ENCODE measurements around the gene MEGF11. TPM values are rescaled to one million over a fixed set of nuclear protein-coding genes. Genes with fewer than 3 reads are reported as not detected.

MEGF11 gene
- total RNA-seq, 1 donor from 2014 or later = not detected

- intact Hi-C loops (cut with DNase I) = loop anchor here (10.0 kb wide), 1 partner anchor 271 kb away; no protein-coding TSS in a partner anchor
- peak; percentile 61 for DNase-seq (ENCODE audit: low spot score)
Measured at GRCh38 chr15:66186049-66186825, 67.3 kb downstream of the MEGF11 start.

GRCh38 chr15:66184936-66185790 is 68.4 kb downstream of the MEGF11 start:
- intact Hi-C loops (cut with DNase I) = loop anchor here (10.0 kb wide), 1 partner anchor 270 kb away; no protein-coding TSS in a partner anchor
- peak; percentile 38 for DNase-seq (ENCODE audit: low spot score)

GRCh38 chr15:66184492-66184891 is 69.1 kb downstream of the MEGF11 start:
- no peak for DNase-seq (ENCODE audit: low spot score)
- intact Hi-C loops (cut with DNase I) = loop anchor here (10.0 kb wide), 1 partner anchor 270 kb away; no protein-coding TSS in a partner anchor

GRCh38 chr15:66180531-66181097 is 72.9 kb downstream of the MEGF11 start:
- intact Hi-C loops (cut with DNase I) = loop anchor here (10.0 kb wide), 1 partner anchor 266 kb away; no protein-coding TSS in a partner anchor
- no peak for DNase-seq (ENCODE audit: low spot score)

GRCh38 chr15:66178531-66178910 is 75.0 kb downstream of the MEGF11 start:
- DNase-seq (ENCODE audit: low spot score) = no peak
- intact Hi-C loops (cut with DNase I) = no loop called here

GRCh38 chr15:66172324-66172980 is 81.1 kb downstream of the MEGF11 start:
- intact Hi-C loops (cut with DNase I) = no loop called here

GRCh38 chr15:66171841-66172240 is 81.7 kb downstream of the MEGF11 start:
- intact Hi-C loops (cut with DNase I) = no loop called here
- no peak for DNase-seq (ENCODE audit: low spot score)

More at GRCh38 chr15:66172324-66172980, 81.1 kb downstream of the MEGF11 start:
- DNase-seq (ENCODE audit: low spot score) = no peak

- DNase-seq (ENCODE audit: low spot score) = no peak
- intact Hi-C loops (cut with DNase I) = no loop called here
Measured at GRCh38 chr15:66170716-66171115, 82.8 kb downstream of the MEGF11 start.

- intact Hi-C loops (cut with DNase I) = no loop called here
- DNase-seq (ENCODE audit: low spot score) = no peak
Measured at GRCh38 chr15:66170042-66170441, 83.5 kb downstream of the MEGF11 start.

- DNase-seq (ENCODE audit: low spot score) = no peak
- intact Hi-C loops (cut with DNase I) = no loop called here
Measured at GRCh38 chr15:66169625-66170024, 83.9 kb downstream of the MEGF11 start.

GRCh38 chr15:66169023-66169422 is 84.5 kb downstream of the MEGF11 start:
- intact Hi-C loops (cut with DNase I) = no loop called here
- no peak for DNase-seq (ENCODE audit: low spot score)

- no peak for DNase-seq (ENCODE audit: low spot score)
- intact Hi-C loops (cut with DNase I) = no loop called here
Measured at GRCh38 chr15:66167854-66168253, 85.7 kb downstream of the MEGF11 start.

GRCh38 chr15:66165856-66166255 is 87.7 kb downstream of the MEGF11 start:
- DNase-seq (ENCODE audit: low spot score) = no peak
- intact Hi-C loops (cut with DNase I) = loop anchor here (2.0 kb wide), 1 partner anchor 77 kb away; no protein-coding TSS in a partner anchor

- intact Hi-C loops (cut with DNase I) = loop anchor here (2.0 kb wide), 1 partner anchor 78 kb away; no protein-coding TSS in a partner anchor
Measured at GRCh38 chr15:66164788-66165187, 88.8 kb downstream of the MEGF11 start.

GRCh38 chr15:66163553-66163952 is 90.0 kb downstream of the MEGF11 start:
- intact Hi-C loops (cut with DNase I) = no loop called here
- no peak for DNase-seq (ENCODE audit: low spot score)

More at GRCh38 chr15:66164788-66165187, 88.8 kb downstream of the MEGF11 start:
- DNase-seq (ENCODE audit: low spot score) = no peak

- DNase-seq (ENCODE audit: low spot score) = no peak
- intact Hi-C loops (cut with DNase I) = no loop called here
Measured at GRCh38 chr15:66162286-66162685, 91.3 kb downstream of the MEGF11 start.

- DNase-seq (ENCODE audit: low spot score) = no peak
- intact Hi-C loops (cut with DNase I) = no loop called here
Measured at GRCh38 chr15:66161575-66162118, 91.9 kb downstream of the MEGF11 start.

GRCh38 chr15:66161108-66161507 is 92.4 kb downstream of the MEGF11 start:
- intact Hi-C loops (cut with DNase I) = no loop called here
- no peak for DNase-seq (ENCODE audit: low spot score)

- no peak for DNase-seq (ENCODE audit: low spot score)
- intact Hi-C loops (cut with DNase I) = no loop called here
Measured at GRCh38 chr15:66157507-66157906, 96.0 kb downstream of the MEGF11 start.

Measured in cardiac septum (tissue), 1 donor.